HepG2 (cell line): ENCODE results near the gene IL10RA.

Experiments used
- CBX2 ChIP-seq, 2 experiments: fragments of 200-600 bp in 1 of 2; sonication (generic); formaldehyde crosslinking in 1 of 2; IDR thresholded peaks; 2 replicates each; pipeline versions ENCODE4 v1.7.0 to v1.8.1; 2018 to 2022; ENCODE audit warnings: low read depth in 2 of 2, low read length in 1 of 2, mild to moderate bottlenecking in 1 of 2, missing genetic modification reagents in 1 of 2
- CTCF ChIP-seq: sonication (generic); formaldehyde crosslinking; IDR thresholded peaks from 2 replicates; pipeline ENCODE4 v1.5.0; 2020; ENCODE audit warnings: mild to moderate bottlenecking, missing genetic modification reagents, moderate library complexity
- KLF12 ChIP-seq: sonication (generic); formaldehyde crosslinking; IDR thresholded peaks from 2 replicates; pipeline ENCODE4 v1.4.0; 2020; ENCODE audit warnings: missing genetic modification reagents, borderline replicate concordance
- KLF16 ChIP-seq, 2 experiments: sonication (generic) in 1 of 2; formaldehyde crosslinking in 1 of 2; IDR thresholded peaks; 2 replicates each; pipeline versions ENCODE4 v1.6.1 to v1.8.0; 2016 to 2023; ENCODE audit warnings: missing genetic modification reagents in 2 of 2, missing compliant biosample characterization in 1 of 2
- MAFF ChIP-seq: IDR thresholded peaks from 2 replicates; pipeline ENCODE4 v1.6.1; 2011; ENCODE audit warnings: low read depth, low read length, improper control_type of control experiment
- POLR2A ChIP-seq, 2 experiments: IDR thresholded peaks; 2 replicates each; pipeline ENCODE4 v1.6.1; 2011; ENCODE audit warnings: low read depth in 2 of 2, low read length in 2 of 2, mild to moderate bottlenecking in 1 of 2, moderate library complexity in 1 of 2; ENCODE audit not compliant: insufficient read depth in 1 of 2
- POLR2AphosphoS5 ChIP-seq: IDR thresholded peaks from 2 replicates; pipeline ENCODE4 v1.6.1; 2012; ENCODE audit warnings: low read depth, low read length
- SNRNP70 ChIP-seq: fragments of 200-400 bp; formaldehyde crosslinking; IDR thresholded peaks from 2 replicates; pipeline ENCODE4 v1.6.1; 2017; ENCODE audit warnings: mild to moderate bottlenecking, low read depth, low read length, moderate library complexity
- ZBTB1 ChIP-seq: sonication (generic); formaldehyde crosslinking; IDR thresholded peaks from 2 replicates; pipeline ENCODE4 v1.4.0; 2020; ENCODE audit warnings: missing genetic modification reagents, borderline replicate concordance
- ZNF605 ChIP-seq: sonication (generic); formaldehyde crosslinking; IDR thresholded peaks from 2 replicates; pipeline ENCODE4 v1.8.0; 2022; ENCODE audit warnings: mild to moderate bottlenecking, missing genetic modification reagents
- ZNF615 ChIP-seq: sonication (generic); formaldehyde crosslinking; IDR thresholded peaks from 2 replicates; pipeline ENCODE4 v1.5.0; 2020; ENCODE audit warnings: mild to moderate bottlenecking, missing genetic modification reagents, borderline replicate concordance
- TF ChIP-seq, protein P1 (sequence below): sonication (generic); formaldehyde crosslinking; IDR thresholded peaks from 2 replicates; pipeline ENCODE4 v1.4.0; 2020; ENCODE audit warnings: missing genetic modification reagents, borderline replicate concordance
- TF ChIP-seq, protein P2 (sequence below): sonication (generic); formaldehyde crosslinking; IDR thresholded peaks from 2 replicates; pipeline ENCODE4 v1.9.0; 2021; ENCODE audit warnings: missing genetic modification reagents, mild to moderate bottlenecking, borderline replicate concordance

DNA sequence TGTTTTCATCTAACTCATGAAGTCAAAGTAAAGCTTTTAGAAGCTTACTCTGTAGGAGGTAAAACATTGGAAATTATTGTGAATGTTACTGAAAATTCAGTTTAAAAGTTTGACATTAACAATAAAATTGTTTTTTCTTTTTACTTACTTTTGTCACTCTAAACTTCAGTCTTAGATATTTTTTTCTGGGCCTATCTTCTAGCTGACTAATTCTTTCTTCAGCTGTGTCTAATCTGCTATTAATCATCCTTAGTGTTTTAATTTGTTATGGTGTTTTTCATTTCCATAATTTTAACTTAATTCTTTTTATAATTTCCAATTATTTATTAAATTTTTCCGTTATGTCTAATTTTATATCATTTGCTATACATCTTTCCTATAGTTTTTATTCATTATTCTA, 35.0 kb downstream of the IL10RA start:
- no peak for TF ChIP-seq SNRNP70
- TF ChIP-seq ZNF615 (CRISPR knock-in tag) = no peak
- no peak for TF ChIP-seq ZBTB1 (CRISPR knock-in tag)
- no peak for TF ChIP-seq KLF12 (CRISPR knock-in tag)
- TF ChIP-seq POLR2A (IDR thresholded peaks at IDR 0.05; ENCODE audit: insufficient read depth in 1 of 2, low read depth in 2 of 2, low read length in 2 of 2) = no peak
- TF ChIP-seq, protein P1, sequence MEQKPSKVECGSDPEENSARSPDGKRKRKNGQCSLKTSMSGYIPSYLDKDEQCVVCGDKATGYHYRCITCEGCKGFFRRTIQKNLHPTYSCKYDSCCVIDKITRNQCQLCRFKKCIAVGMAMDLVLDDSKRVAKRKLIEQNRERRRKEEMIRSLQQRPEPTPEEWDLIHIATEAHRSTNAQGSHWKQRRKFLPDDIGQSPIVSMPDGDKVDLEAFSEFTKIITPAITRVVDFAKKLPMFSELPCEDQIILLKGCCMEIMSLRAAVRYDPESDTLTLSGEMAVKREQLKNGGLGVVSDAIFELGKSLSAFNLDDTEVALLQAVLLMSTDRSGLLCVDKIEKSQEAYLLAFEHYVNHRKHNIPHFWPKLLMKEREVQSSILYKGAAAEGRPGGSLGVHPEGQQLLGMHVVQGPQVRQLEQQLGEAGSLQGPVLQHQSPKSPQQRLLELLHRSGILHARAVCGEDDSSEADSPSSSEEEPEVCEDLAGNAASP (CRISPR knock-in tag) = no peak
- TF ChIP-seq CBX2 (IDR thresholded peaks at IDR 0.05; ENCODE audit: low read depth, low read length) = no peak
- no peak for TF ChIP-seq CBX2 (CRISPR knock-in tag; IDR thresholded peaks at IDR 0.05; ENCODE audit: low read depth)
- TF ChIP-seq, protein P2, sequence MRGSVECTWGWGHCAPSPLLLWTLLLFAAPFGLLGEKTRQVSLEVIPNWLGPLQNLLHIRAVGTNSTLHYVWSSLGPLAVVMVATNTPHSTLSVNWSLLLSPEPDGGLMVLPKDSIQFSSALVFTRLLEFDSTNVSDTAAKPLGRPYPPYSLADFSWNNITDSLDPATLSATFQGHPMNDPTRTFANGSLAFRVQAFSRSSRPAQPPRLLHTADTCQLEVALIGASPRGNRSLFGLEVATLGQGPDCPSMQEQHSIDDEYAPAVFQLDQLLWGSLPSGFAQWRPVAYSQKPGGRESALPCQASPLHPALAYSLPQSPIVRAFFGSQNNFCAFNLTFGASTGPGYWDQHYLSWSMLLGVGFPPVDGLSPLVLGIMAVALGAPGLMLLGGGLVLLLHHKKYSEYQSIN = no peak
- no peak for TF ChIP-seq ZNF605
- no peak for TF ChIP-seq KLF16 (CRISPR knock-in tag; IDR thresholded peaks at IDR 0.05)
- TF ChIP-seq CTCF (CRISPR knock-in tag) = no peak
- no peak for TF ChIP-seq MAFF
- no peak for TF ChIP-seq POLR2AphosphoS5
